ENCODE results near the gene GRB10. TPM values are rescaled to one million over a fixed set of nuclear protein-coding genes. Genes with fewer than 3 reads are reported as not detected.

The GRB10 gene
- total RNA-seq = 10.4 and 10.8 TPM in 2 replicates

GRCh38 chr7:50782375-50783208 is at the start of gene GRB10:
Gene GRB10 (minus strand): TSS chr7:50782896. CDS start chr7:50732322, 50,574 bp downstream.

GRCh38 chr7:50564640-50565558 is 217.8 kb downstream of the GRB10 start, which contains the start of gene DDC:
Gene DDC (minus strand): TSS chr7:50565405. CDS start chr7:50544085, 21,320 bp downstream.

Other genes starting within 250 kb of the GRB10 start
- gene DDC, start 217.5 kb downstream of the GRB10 start, total RNA-seq = not detected in 2 replicates

Data from airway epithelial cell (primary cell).